H1 (cell line): ENCODE measurements around the gene SIGLEC11. TPM values are rescaled to one million over a fixed set of nuclear protein-coding genes. Genes with fewer than 3 reads are reported as not detected.

Experiments used
- CTCF ChIA-PET: fragments of 300-600 bp; sonication (Branson Sonifier 250); formaldehyde crosslinking; loops from one replicate; lab custom pipeline; 2021; ENCODE audit not compliant: partially characterized antibody; lab: Charles Lee
- POLR2A ChIA-PET: fragments of 300-600 bp; sonication (Branson Sonifier 250); formaldehyde crosslinking; loops from one replicate; lab custom pipeline; 2021; ENCODE audit warnings: inconsistent platforms; ENCODE audit not compliant: partially characterized antibody; lab: Charles Lee
- DNase-seq, 2 experiments: peaks; one replicate each; pipeline versions ENCODE4 v3.0.0 to v3.0.0-alpha.2; 2010 to 2022; ENCODE audit warnings: low spot score in 2 of 2, low read depth in 1 of 2, mixed read lengths in 1 of 2
- FAIRE-seq: peaks from 2 replicates; lab custom pipeline; 2011; peaks lifted over from hg19 to GRCh38; lab: Jason Lieb, UNC
- H2AFZ ChIP-seq: 2 replicates; pipeline ENCODE4 v1.8.1; 2012; ENCODE audit warnings: low read length, inconsistent platforms
- H2AK5ac ChIP-seq: 2 replicates; pipeline ENCODE4 v1.6.1; 2013; ENCODE audit warnings: low read depth, low read length
- H2BK120ac ChIP-seq: replicated peaks from 2 replicates; pipeline ENCODE3; 2013; ENCODE audit warnings: low read depth, low read length, inconsistent platforms
- H2BK12ac ChIP-seq: 2 replicates; pipeline ENCODE4 v1.6.1; 2013; ENCODE audit warnings: low read depth, low read length
- H2BK15ac ChIP-seq: 2 replicates; pipeline ENCODE4 v1.6.1; 2013; ENCODE audit warnings: low read length
- H2BK20ac ChIP-seq: 2 replicates; pipeline ENCODE4 v1.6.1; 2013; ENCODE audit warnings: low read length
- H2BK5ac ChIP-seq: 2 replicates; pipeline ENCODE4 v1.6.1; 2013; ENCODE audit warnings: low read depth, low read length
- H3K14ac ChIP-seq: 2 replicates; pipeline ENCODE4 v1.6.1; 2013; ENCODE audit warnings: inconsistent platforms; ENCODE audit not compliant: insufficient read length
- H3K18ac ChIP-seq: 2 replicates; pipeline ENCODE4 v1.6.1; 2013; ENCODE audit warnings: low read length; ENCODE audit errors: extremely low read depth
- H3K23ac ChIP-seq: 2 replicates; pipeline ENCODE4 v1.6.1; 2013; ENCODE audit warnings: inconsistent platforms; ENCODE audit not compliant: insufficient read length
- H3K23me2 ChIP-seq: 2 replicates; pipeline ENCODE4 v1.6.1; 2013; ENCODE audit warnings: low read depth, low read length
- H3K27ac ChIP-seq: 2 replicates; pipeline ENCODE4 v1.6.1; 2011; ENCODE audit warnings: low read depth, low read length, inconsistent platforms
- H3K27me3 ChIP-seq, 4 experiments: replicated peaks in 1 of 4; 1 replicate in 1 of 4; 2 replicates in 3 of 4; pipeline versions ENCODE4 v1.6.1 to v1.8.1; 2011 to 2013; ENCODE audit warnings: low read length in 3 of 4, mild to moderate bottlenecking in 3 of 4, inconsistent platforms in 2 of 4, mixed read lengths in 2 of 4, moderate library complexity in 1 of 4; ENCODE audit not compliant: control insufficient read depth in 3 of 4, insufficient read depth in 3 of 4; ENCODE audit errors: extremely low read depth in 1 of 4
- H3K36me3 ChIP-seq, 4 experiments: 2 replicates each; pipeline versions ENCODE4 v1.6.1 to v1.8.1; 2011 to 2013; ENCODE audit warnings: mild to moderate bottlenecking in 4 of 4, low read length in 3 of 4, moderate library complexity in 2 of 4, control low read depth in 1 of 4, inconsistent platforms in 1 of 4; ENCODE audit not compliant: insufficient read depth in 4 of 4, control insufficient read depth in 2 of 4
- H3K4ac ChIP-seq: replicated peaks from 2 replicates; pipeline ENCODE3; 2013; ENCODE audit warnings: low read length, low read depth, mixed read lengths, inconsistent platforms; ENCODE audit not compliant: insufficient read length
- H3K4me1 ChIP-seq, 4 experiments: replicated peaks in 1 of 4; 1 replicate in 1 of 4; 2 replicates in 3 of 4; pipeline versions ENCODE4 v1.6.1 to v1.8.1; 2011 to 2013; ENCODE audit warnings: low read length in 3 of 4, inconsistent platforms in 2 of 4, mixed read lengths in 1 of 4; ENCODE audit not compliant: insufficient read depth in 4 of 4, control insufficient read depth in 3 of 4
- H3K4me2 ChIP-seq, 2 experiments: 2 replicates each; pipeline versions ENCODE4 v1.6.1 to v1.8.1; 2011 to 2013; ENCODE audit warnings: low read depth in 2 of 2, low read length in 2 of 2, control low read depth in 1 of 2, inconsistent platforms in 1 of 2, mild to moderate bottlenecking in 1 of 2; ENCODE audit not compliant: insufficient read depth in 1 of 2
- H3K4me3 ChIP-seq, 4 experiments: fragments of 200-600, 300-600 bp in 1 of 4; sonication (generic), shearing (Covaris generic), sonication (Bioruptor Twin) in 1 of 4; 2 replicates each; pipeline versions ENCODE4 v1.5.1 to v1.8.1; 2011 to 2016; ENCODE audit warnings: low read length in 4 of 4, low read depth in 3 of 4, control low read depth in 2 of 4, inconsistent platforms in 2 of 4, mild to moderate bottlenecking in 2 of 4, mixed read lengths in 1 of 4, moderate library complexity in 1 of 4; ENCODE audit not compliant: insufficient read depth in 2 of 4; ENCODE audit errors: extremely low read depth in 1 of 4
- H3K56ac ChIP-seq: replicated peaks from 2 replicates; pipeline ENCODE3; 2013; ENCODE audit warnings: low read depth, mild to moderate bottlenecking, mixed read lengths, low read length, inconsistent platforms; ENCODE audit not compliant: insufficient read length
- H3K79me1 ChIP-seq: 2 replicates; pipeline ENCODE4 v1.6.1; 2013; ENCODE audit warnings: low read depth, low read length, control low read depth
- H3K79me2 ChIP-seq, 2 experiments: 2 replicates each; pipeline versions ENCODE4 v1.6.1 to v1.8.1; 2012 to 2013; ENCODE audit warnings: low read length in 2 of 2, mild to moderate bottlenecking in 2 of 2, inconsistent platforms in 1 of 2; ENCODE audit not compliant: insufficient read depth in 2 of 2, control insufficient read depth in 1 of 2
- H3K9ac ChIP-seq, 4 experiments: replicated peaks in 1 of 4; 1 replicate in 1 of 4; 2 replicates in 3 of 4; pipeline versions ENCODE4 v1.6.1 to v1.8.1; 2011 to 2013; ENCODE audit warnings: low read depth in 3 of 4, low read length in 3 of 4, control low read depth in 2 of 4, mild to moderate bottlenecking in 2 of 4, moderate library complexity in 2 of 4, inconsistent platforms in 1 of 4; ENCODE audit errors: extremely low read depth in 1 of 4
- H3K9me3 ChIP-seq, 2 experiments: 2 replicates each; pipeline versions ENCODE4 v1.6.1 to v1.8.1; 2012 to 2013; ENCODE audit warnings: mild to moderate bottlenecking in 2 of 2, moderate library complexity in 2 of 2, control low read depth in 1 of 2, inconsistent platforms in 1 of 2, low read depth in 1 of 2, low read length in 1 of 2, mixed read lengths in 1 of 2; ENCODE audit not compliant: insufficient read depth in 2 of 2
- H4K20me1 ChIP-seq, 2 experiments: replicated peaks in 1 of 2; 2 replicates each; pipeline versions ENCODE3 to v1.8.1; 2011 to 2013; ENCODE audit warnings: inconsistent platforms in 2 of 2, low read length in 2 of 2, mild to moderate bottlenecking in 1 of 2; ENCODE audit not compliant: insufficient read depth in 2 of 2, control insufficient read depth in 1 of 2
- H4K5ac ChIP-seq: 2 replicates; pipeline ENCODE4 v1.6.1; 2013; ENCODE audit warnings: low read length, low read depth, mixed read lengths, inconsistent platforms; ENCODE audit not compliant: insufficient read length
- H4K8ac ChIP-seq: 2 replicates; pipeline ENCODE4 v1.8.0; 2013; ENCODE audit warnings: mild to moderate bottlenecking, moderate library complexity, low read length, inconsistent platforms; ENCODE audit not compliant: insufficient read depth; ENCODE audit errors: extremely low read depth
- H4K91ac ChIP-seq: replicated peaks from 2 replicates; pipeline ENCODE3; 2013; ENCODE audit warnings: low read length, mixed read lengths, inconsistent platforms; ENCODE audit not compliant: insufficient read length
- BCL11A ChIP-seq, 2 experiments: IDR thresholded peaks; one replicate each; pipeline ENCODE4 v1.6.1; 2011; ENCODE audit warnings: low read depth in 2 of 2, low read length in 2 of 2, mild to moderate bottlenecking in 2 of 2
- CTCF ChIP-seq, 3 experiments: IDR thresholded peaks; 1 replicate in 2 of 3; 2 replicates in 1 of 3; pipeline versions ENCODE4 v1.5.1 to v1.6.1; 2011; ENCODE audit warnings: low read length in 3 of 3, mild to moderate bottlenecking in 3 of 3, inconsistent platforms in 2 of 3, low read depth in 1 of 3, moderate library complexity in 1 of 3; ENCODE audit not compliant: insufficient read depth in 1 of 3; ENCODE audit errors: control extremely low read depth in 1 of 3
- GTF2F1 ChIP-seq: IDR thresholded peaks from 2 replicates; pipeline ENCODE4 v1.6.1; 2012; ENCODE audit warnings: low read depth, low read length, improper control_type of control experiment, borderline replicate concordance
- MAX ChIP-seq: IDR thresholded peaks from 2 replicates; pipeline ENCODE4 v1.6.1; 2012; ENCODE audit warnings: inconsistent platforms
- PHF8 ChIP-seq: fragments of 200-600 bp; sonication (generic); conservative IDR thresholded peaks from 2 replicates; pipeline ENCODE4 v1.7.1; 2012; ENCODE audit warnings: low read depth, mild to moderate bottlenecking, inconsistent platforms, low read length, moderate library complexity
- RBBP5 ChIP-seq: IDR thresholded peaks from 2 replicates; pipeline ENCODE4 v1.7.1; 2012; ENCODE audit warnings: low read depth, mild to moderate bottlenecking, inconsistent platforms, low read length, moderate library complexity, borderline replicate concordance
- SIRT6 ChIP-seq: IDR thresholded peaks from one replicate; pipeline ENCODE4 v1.7.1; 2012; ENCODE audit warnings: low read length, inconsistent platforms
- SRF ChIP-seq: IDR thresholded peaks from 2 replicates; pipeline ENCODE4 v1.6.1; 2011; ENCODE audit warnings: mild to moderate bottlenecking, low read depth, low read length, moderate library complexity
- TAF1 ChIP-seq: IDR thresholded peaks from 2 replicates; pipeline ENCODE4 v1.6.1; 2011; ENCODE audit warnings: mild to moderate bottlenecking, low read depth, low read length
- WGBS, 2 experiments: shearing (Covaris generic) in 1 of 2; methylation state at CpG; one replicate each; pipeline versions ENCODE4 v1.1.6 to v1.1.7; 2013 to 2015; ENCODE audit warnings: low lambda C conversion rate in 2 of 2, mixed read lengths in 2 of 2, inconsistent platforms in 1 of 2, low coverage in 1 of 2, missing lambda C conversion rate in 1 of 2; ENCODE audit not compliant: insufficient replicate concordance in 2 of 2, insufficient coverage in 1 of 2, insufficient read length in 1 of 2; ENCODE audit errors: extremely low coverage in 1 of 2, missing lambda C conversion rate in 1 of 2; 5-methylcytosine and 5-hydroxymethylcytosine counted together
- polyA plus RNA-seq, 7 experiments: library from polyadenylated mRNA; depleted of rRNA in 3 of 7; stranded (reverse) in 5 of 7; unstranded in 2 of 7; fragments of >200 nt in 5 of 7; fragments of 200-250 nt in 2 of 7; gene quantifications; 1 replicate in 5 of 7; 2 replicates in 1 of 7; 4 replicates in 1 of 7; pipeline versions ENCODE4 v1.2.1 to v1.2.3, GENCODE V29; 2011 to 2013; ENCODE audit warnings: missing spikeins in 2 of 7, mixed read lengths in 2 of 7
- total RNA-seq: library from RNA; stranded (reverse); fragmentation: NEBNext Ultra II Directional; extraction: Animal tissue kit (Norgen Biotek cat#: 25700); gene quantifications from 2 replicates; pipeline ENCODE4 v1.2.1, GENCODE V29; 2021
- TF ChIP-seq, protein P1 (sequence below): IDR thresholded peaks from 2 replicates; pipeline ENCODE4 v1.6.1; 2011; ENCODE audit warnings: low read depth, mild to moderate bottlenecking, low read length; ENCODE audit not compliant: insufficient read depth

SIGLEC11 gene
- total and polyA plus RNA-seq, 2 of the 8 experiments (the other 6 are each of a cell fraction or from before 2014, with no cell fraction given): 0.18 TPM; not detected in 1

- Histone ChIP-seq H2BK20ac (no peak overlapping the region), H3K27me3 (no peaks in the 10 kb centered on the region), H3K18ac (no peak overlapping the region), H2AK5ac (no peak overlapping the region), H3K23me2 (no peaks in the 10 kb centered on the region), H3K4me3 (no peak overlapping the region), H4K20me1 (peaks cover 0 to 1% of the 10 kb centered on the region in 2 experiments), H3K23ac (no peak overlapping the region), H4K5ac (no peak overlapping the region), H3K4ac (no peak overlapping the region), H2BK5ac (no peak overlapping the region; the same call in 1 of the 2 replicates), H3K36me3 (no peaks in the 10 kb centered on the region), H2AFZ (no peak overlapping the region), H4K91ac (no peak overlapping the region), H3K27ac (no peak overlapping the region), H3K14ac (no peak overlapping the region), H3K4me2 (no peak overlapping the region; a peak in 1 of 4 replicates), H3K9ac (no peak overlapping the region), H2BK15ac (no peak overlapping the region), H3K4me1 (peaks cover 0 to 17% (median 8%) of the 10 kb centered on the region in 4 experiments; a peak in 6 of 7 replicates), H3K79me1 (no peaks in the 10 kb centered on the region), H2BK120ac (no peak overlapping the region), H3K9me3 (peaks cover 0 to 3% of the 10 kb centered on the region in 2 experiments; a peak in 1 of 4 replicates), H4K8ac (no peak overlapping the region), H3K79me2 (no peaks in the 10 kb centered on the region), H3K56ac (no peak overlapping the region), H2BK12ac (no peak overlapping the region)
- no peak for FAIRE-seq
- no peak for DNase-seq
- 88% methylated on average over 7 of the region's 7 CpGs; no CpG with 5 or more reads in 1 of the 2 experiments for WGBS, 2 experiments
- CTCF ChIA-PET: interaction anchor here (0.5 to 7.3 kb wide), 8 partner anchors 14 to 82 kb away, joined by 3 to 69 read pairs (median 5); no protein-coding TSS in a partner anchor
- POLR2A ChIA-PET: interaction anchor here (0.9 to 1.0 kb wide), 2 partner anchors 10 to 22 kb away, joined by 4 read pairs; no protein-coding TSS in a partner anchor
- no peak for TF ChIP-seq GTF2F1
- TF ChIP-seq MAX: no peak
- TF ChIP-seq PHF8: no peak
- no peak for TF ChIP-seq CTCF (IDR thresholded peaks at IDR 0.05; ENCODE audit: control extremely low read depth in 1 of 3, insufficient read depth in 1 of 3, low read depth in 1 of 3, low read length in 3 of 3)
- TF ChIP-seq TAF1: no peak
- TF ChIP-seq, protein P1, sequence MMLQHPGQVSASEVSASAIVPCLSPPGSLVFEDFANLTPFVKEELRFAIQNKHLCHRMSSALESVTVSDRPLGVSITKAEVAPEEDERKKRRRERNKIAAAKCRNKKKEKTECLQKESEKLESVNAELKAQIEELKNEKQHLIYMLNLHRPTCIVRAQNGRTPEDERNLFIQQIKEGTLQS: no peak
- no peak for TF ChIP-seq SRF
- TF ChIP-seq BCL11A (IDR thresholded peaks at IDR 0.05; ENCODE audit: low read depth in 2 of 2, low read length in 2 of 2): no peak
- TF ChIP-seq SIRT6: no peak
- no peak for TF ChIP-seq RBBP5
These were observed 7.6 kb downstream of the SIGLEC11 start for GRCh38 chr19:49953416-49953815.
